GM18507 (cell line): ENCODE data around the gene OGFOD3.
"Not testable (repeated sequence)": the region's sequence is repeated elsewhere in the genome, so short reads cannot be mapped to it uniquely, and the experiment has no call there.

Source experiments
- DNase-seq: peaks from one replicate; pipeline ENCODE4 v3.0.0; 2011; ENCODE audit warnings: low read depth; ENCODE audit not compliant: insufficient read length; ENCODE audit errors: extremely low spot score
- FAIRE-seq: peaks from 2 replicates; lab custom pipeline; 2011; peaks lifted over from hg19 to GRCh38; lab: Jason Lieb, UNC

OGFOD3 gene

DNA sequence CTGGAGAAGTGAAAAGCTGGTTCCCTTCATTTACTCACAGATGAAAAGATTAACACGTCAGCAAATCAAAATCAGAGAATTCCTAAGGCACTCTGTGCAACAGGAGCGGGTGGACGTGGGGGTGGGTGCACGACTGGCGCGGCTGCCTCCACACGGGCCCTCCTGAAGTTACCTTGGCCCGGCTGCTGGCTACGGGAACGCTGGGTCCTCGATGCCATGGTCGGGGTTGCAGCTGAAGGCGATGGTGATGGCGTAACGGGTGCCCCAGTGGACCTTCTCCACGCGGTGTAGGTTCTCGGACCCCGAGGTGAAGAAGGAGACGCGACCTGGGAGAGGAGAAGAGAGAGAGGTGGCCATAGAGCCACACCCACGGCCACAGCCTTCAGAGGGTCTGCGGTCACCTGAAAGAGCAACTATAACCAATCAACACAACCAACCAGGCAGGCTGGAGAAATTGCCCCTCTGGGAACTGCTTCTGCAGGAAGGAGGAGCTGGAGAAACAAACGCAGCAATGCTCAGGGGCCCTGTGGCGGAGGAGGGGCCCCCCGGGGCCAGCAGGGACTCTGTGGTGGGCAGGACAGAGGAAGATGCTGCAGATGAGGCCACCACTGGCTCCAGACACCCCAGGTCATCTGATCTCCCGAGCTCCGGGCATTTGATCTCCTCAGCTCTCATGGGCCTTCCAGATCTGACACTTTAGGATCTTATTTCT is 26.0 kb downstream of the OGFOD3 start:
- FAIRE-seq (no peak), DNase-seq (no peak)

DNA sequence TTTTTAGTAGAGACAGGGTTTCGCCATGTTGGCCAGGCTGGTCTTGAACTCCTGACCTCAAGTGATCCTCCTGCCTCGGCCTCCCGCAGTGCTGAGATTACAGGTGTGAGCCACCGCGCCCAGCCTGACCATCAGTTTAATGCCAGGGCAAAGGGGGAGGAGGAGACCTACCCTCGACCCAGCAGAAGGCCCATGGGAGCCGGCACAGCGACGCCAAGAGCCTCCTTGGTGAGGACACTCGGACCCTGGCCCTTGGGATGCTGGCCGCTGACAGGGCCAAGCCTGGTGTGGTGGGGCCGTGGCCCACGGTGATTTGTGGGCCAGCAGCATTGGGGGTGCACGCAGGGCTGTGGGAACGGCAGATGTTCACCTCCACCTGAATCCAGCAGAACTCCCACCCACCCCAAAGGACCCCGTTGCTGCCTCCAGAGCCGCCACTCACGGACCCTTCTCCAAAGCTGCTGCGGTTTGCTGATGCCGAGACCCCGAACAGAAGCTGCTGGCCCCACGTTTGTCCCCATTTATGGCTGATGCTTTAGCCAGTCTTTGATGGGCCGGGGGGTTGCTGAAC is 26.8 kb downstream of the OGFOD3 start:
- FAIRE-seq, result no peak
- no peak for DNase-seq

- FAIRE-seq, result no peak
- no peak for DNase-seq
Measured at GRCh38 chr17:82390860-82391435, 27.4 kb downstream of the OGFOD3 start.

GRCh38 chr17:82390015-82390859 is 28.1 kb downstream of the OGFOD3 start:
- no peak for FAIRE-seq

GRCh38 chr17:82389379-82389778 is 29.0 kb downstream of the OGFOD3 start:
- DNase-seq, result no peak
- no peak for FAIRE-seq

More at GRCh38 chr17:82390015-82390859, 28.1 kb downstream of the OGFOD3 start:
- no peak for DNase-seq

GRCh38 chr17:82388922-82389283 is 29.5 kb downstream of the OGFOD3 start:
- FAIRE-seq, result no peak
- DNase-seq, result no peak

DNA sequence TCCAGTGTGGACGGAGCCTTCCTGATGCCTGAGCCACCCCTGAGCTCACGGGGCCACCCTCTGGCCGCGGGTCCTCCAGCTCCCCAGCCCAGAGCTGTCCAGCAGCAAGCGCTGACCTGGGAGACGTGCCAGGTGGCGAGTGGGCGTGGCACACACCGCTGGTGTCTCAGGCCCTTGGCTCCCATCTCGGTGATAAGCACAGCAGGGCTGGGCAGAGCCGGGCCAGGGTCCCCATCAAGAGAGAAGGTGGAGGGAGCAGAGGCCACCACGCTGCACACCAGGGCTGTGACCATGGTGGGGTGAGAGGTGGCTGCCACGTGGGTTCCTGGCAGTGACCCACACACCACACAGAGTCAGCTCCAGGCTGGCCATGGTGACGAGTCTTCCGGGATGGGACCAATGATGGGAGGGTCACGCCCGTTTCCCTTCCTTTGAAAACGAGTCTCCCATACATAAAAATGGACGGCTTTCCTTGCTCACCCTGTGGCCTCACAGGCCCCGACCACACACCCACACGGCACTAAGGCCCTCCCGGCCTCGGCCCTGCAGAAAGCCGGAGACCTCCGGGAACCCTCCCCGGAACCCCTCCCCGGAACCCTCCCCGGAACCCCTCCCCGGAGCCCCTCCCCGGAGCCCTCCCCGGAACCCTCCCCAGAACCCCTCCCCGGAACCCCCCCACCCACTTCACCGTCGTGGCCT is 30.0 kb downstream of the OGFOD3 start:
- FAIRE-seq (no peak), DNase-seq (no peak)

DNA sequence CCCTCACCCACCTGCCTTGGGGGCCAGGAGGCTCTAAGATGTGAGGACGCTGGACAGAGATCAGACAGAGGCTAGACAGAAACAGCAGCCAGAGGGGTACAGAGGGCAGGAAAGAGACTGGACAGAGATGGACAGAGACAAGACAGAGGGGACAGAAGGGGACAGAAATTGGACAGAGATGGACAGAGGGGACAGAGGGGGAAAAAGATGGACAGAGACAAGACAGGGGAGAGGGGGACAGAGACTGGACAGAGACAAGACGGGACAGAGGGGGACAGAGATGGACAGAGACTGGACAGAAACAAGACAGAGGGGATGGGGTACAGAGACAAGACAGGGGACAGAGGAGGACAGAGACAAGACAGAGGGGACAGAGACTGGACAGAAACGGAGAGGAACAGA is 30.7 kb downstream of the OGFOD3 start:
- no peak for FAIRE-seq
- DNase-seq, result no peak

DNA sequence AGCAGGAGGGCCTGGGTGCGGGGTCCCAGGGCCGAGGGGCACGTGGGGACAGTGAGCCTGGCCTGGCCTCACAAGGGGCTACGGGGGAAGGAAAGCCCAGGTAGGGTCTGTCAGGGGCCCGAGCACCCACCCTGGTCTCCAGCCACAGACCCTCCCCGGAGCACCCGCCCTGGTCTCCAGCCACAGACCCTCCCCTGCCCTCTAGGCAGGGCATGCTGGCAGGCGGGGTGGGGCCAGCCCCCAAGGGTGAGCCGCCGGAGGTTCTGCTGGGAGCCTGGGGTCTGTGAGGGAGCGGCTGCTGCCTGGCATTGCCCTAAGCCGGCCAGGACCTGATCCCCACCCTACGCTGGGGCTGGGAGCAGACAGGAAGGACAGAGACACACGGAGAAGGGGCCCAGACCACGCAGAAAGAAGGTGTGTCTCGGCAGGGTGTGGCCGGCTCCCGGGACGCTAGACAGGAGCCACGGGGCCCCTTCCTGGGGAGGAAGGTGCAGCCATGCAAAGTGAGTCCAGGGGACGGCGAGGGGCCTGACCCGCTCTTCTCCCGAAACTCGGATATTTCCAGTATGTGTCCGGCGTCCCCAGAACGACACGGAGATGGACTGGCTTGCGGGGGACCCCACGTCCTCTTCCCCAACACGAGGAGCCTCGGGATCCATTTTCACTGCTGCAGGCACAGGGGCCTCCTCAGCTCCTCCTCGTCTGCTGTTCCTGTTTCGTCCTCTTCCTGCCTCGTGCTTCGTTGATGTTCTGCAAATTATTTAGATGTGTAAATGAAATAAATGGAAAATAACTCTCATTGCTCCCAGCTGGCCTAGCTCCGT is 31.3 kb downstream of the OGFOD3 start:
- FAIRE-seq, result no peak
- DNase-seq, result no peak

GRCh38 chr17:82386255-82386831 is 32.0 kb downstream of the OGFOD3 start:
- DNase-seq (no peak), FAIRE-seq (no peak)

DNA sequence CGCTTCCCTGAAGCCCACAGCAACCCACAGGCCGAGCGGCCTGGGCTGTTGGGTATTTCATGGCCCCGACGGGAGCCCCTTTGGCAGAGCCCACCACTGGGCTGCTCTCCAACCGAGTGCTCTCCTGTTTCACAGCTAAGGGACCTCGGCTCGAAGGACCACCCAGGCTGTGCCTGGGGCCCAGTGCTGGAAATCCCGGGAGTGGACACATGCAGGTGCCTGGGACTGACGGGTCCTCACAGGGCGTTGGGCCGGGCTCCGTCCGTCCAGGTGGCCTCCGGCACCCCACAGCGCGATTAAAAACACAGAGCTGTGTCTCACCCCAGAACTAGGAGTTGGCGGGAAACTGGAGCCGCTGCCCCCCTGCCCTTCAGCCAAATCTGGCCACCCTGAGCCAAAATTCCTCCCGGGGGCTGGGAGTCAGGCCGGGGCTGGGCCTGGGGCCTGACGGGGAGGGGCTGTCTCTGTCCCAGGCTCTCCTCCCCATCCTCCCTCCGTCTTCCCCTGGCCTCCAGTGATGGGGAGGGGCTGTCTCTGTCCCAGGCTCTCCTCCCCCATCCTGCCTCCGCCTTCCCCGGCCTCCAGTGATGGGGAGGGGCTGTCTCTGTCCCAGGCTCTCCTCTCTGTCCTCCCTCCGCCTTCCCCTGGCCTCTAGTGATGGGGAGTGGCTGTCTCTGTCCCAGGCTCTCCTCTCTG is 32.7 kb downstream of the OGFOD3 start:
- no peak for DNase-seq
- no peak for FAIRE-seq

GRCh38 chr17:82384730-82385481 is 33.5 kb downstream of the OGFOD3 start:
- FAIRE-seq (no peak), DNase-seq (no peak)

DNA sequence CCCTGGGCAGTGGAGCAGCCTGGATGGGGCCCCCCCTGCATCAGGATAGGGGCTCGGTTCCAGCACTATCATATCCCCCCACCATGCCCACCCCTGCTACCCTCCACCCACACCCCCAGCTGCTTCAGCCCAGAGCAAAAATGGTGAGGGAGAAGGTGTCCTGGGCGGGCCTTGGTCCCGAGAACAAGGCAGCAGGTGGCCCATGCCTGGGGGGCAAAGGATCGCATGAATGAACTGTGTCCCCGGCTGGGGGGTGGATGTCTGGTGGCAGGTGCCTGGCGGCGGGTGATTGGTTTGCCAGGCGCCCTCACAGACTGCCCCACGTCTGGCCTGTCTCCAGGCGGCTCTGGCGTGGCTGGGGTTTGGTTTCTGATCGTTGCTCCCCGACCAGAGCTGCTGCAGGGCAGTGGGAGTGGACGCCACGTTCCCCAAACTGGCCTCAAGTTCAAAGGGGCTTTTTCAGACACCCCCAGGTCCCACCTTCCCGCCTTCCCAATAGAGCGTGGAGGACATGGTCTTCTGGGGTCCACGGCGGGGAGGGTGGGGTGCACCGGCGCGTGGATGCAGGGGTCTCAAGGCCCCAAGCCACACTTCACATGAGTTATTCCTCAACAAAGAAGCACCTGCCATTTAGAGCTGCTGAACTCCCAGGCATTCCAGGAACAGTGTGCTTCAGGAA is 34.2 kb downstream of the OGFOD3 start:
- DNase-seq, result no peak
- FAIRE-seq, result no peak

GRCh38 chr17:82383411-82383810 is 35.0 kb downstream of the OGFOD3 start:
- FAIRE-seq, result no peak

GRCh38 chr17:82382933-82383255 is 35.5 kb downstream of the OGFOD3 start:
- DNase-seq (no peak), FAIRE-seq (no peak)

More at GRCh38 chr17:82383411-82383810, 35.0 kb downstream of the OGFOD3 start:
- no peak for DNase-seq

GRCh38 chr17:82382220-82382932 is 36.0 kb downstream of the OGFOD3 start:
- DNase-seq, FAIRE-seq: not testable (repeated sequence)
